Fibroblast of upper back skin (primary cell): ENCODE data around the gene RAB6B.
A peak's percentile ranks its signal among the peaks of the same experiment; 100 is the strongest.

ENCODE experiments used
- DNase-seq: peaks from one replicate; pipeline ENCODE4 v3.0.0-alpha.2; 2013

RAB6B gene

DNA sequence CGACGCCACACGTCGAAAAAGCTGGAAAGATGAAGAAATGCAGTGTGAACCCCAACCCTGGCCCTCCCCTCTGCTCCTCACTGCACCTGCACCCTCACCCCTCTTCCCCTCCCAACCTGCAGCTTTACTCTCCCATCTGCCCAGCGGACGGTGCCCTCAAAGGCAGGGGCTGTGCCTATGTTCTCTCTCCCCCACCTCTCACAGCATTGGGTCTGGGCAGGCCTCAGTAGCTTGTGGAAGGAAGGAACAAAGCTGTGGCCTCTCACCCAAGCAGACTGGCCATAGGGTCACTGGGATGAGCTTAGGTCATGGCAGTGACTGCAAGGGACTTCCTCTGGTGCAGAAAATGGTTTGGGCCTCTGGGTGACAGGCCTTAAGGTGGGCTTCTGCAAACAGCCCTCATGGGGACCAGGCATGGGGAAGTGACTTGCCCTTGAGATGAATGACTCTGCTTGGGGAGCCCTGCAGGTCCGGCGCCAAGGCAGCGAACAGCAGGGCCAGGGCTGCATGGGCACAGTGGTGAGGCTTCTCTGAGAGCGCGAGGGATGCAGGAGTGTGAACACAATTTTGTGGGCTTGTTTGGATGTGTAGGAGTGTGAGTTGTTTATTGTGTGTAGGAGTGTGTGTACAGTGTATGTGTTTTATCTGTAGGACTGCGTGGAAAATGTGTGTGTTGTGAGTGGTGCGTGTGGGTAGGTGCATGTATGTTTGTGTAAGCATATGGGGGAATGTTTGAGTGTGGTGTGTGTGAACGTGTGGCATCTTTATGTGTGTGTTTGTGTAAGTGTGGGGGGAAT lies 60.9 kb downstream of the RAB6B start:
- no peak for DNase-seq

DNA sequence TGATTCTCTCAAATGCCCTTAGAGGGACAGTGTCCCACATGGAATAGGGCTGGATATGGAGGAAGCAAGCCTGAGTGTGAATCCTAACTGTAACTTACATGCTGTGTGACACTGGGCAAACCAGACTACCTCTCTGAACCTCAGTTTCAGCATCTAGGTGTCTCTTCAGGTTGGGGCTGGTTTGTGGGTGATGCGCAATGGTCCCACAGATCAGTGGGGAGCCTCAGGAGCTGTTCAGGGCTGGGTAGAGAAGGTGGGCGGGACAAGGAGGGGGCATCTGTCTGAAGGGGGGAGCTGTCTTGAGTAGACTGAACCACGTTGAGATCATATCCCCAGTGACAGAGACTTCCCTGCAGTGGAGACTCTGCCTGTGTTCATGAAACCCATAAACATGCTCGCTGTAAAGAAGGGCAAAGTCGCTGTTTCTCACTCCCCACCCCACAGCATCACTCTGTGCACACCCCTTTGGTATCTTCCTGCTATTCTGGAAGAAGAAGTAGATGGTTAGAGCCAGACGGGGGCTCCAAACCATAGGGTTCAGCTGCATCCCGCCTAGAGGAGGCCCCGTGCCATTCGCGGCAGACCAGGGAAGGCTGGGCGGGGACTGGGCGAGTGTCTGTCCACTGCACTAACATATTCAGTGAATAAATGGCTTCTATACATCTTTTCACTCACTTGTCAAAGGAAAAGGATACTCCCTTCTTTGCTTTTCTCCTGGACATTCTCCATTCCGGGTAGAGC lies 61.6 kb downstream of the RAB6B start:
- DNase-seq, result no peak

DNA sequence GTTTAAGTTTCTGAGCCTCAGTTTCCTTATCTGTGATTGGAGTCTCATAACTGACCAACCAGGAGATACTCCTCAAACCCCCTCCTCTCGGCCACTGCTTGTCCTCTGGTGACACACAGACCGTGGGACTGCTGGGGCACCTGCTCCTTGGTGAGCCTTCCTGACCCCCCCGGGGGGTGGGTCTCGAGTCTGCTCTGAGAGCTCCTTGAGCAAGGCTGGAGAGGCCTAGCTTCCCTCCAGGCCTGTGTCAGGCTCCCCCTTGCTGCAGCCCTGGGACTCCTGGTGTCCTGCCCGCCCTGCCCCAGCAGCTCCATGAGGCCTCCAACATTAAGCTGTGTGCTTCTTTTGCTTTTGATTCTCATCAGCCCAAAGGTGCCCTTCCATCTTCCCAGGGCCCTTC lies 62.4 kb downstream of the RAB6B start:
- DNase-seq, result no peak

DNA sequence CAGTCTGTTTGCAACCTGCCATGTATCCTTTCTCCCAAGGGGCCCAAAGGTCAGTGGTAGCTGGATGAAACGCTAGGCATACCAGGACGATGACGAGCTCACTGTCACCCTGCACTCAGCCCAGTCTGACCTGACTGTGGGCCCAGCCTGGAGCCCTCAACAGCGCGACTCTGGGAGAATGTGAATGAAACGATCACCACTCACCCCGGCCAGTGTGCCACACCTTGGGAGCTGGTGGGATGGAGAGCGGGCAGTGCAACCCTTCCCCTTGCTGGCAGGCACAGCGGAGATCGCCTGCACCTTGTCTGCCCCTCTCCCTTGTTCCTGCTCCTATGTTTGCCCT lies 62.9 kb downstream of the RAB6B start:
- DNase-seq, result no peak

DNA sequence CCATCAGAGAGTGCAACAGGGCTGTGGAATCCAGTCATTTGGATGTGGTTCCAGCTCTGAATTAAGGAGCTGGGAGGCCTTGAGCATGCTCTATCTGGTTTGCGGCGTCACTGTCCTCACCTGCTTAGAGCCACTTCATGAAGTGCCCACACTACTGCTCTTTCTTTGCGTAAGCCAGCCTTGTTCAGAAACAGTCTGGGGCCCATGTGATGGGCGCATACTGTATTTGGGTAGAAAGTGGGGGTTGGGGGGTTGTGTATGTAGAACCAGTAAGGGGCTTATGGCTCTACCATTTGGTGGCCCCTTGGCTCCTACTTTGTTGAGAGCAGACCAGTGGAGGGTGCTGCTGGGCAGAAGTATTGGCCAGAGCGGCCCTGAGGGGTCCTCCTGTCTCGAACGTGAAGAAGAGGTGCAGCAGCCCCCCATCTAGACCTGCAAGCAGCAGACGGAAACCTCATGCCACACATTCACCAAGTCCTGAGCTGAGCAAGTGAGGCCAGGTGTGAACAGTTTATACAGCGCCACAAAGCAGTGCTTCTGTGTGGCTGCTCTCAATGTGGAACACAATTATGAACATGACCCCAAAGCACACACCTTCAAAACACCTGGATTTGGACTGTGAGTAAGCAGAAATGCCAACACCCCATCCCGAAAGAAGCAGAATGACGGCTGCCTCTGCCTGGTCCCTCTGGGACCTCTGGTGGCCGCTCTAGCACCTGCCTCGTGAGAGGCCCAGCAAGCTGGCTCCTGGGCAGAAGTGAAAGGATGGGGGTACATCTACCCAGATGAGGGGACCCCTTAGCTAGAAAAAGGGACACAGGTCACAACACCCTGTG lies 63.5 kb downstream of the RAB6B start:
- DNase-seq, result no peak

DNA sequence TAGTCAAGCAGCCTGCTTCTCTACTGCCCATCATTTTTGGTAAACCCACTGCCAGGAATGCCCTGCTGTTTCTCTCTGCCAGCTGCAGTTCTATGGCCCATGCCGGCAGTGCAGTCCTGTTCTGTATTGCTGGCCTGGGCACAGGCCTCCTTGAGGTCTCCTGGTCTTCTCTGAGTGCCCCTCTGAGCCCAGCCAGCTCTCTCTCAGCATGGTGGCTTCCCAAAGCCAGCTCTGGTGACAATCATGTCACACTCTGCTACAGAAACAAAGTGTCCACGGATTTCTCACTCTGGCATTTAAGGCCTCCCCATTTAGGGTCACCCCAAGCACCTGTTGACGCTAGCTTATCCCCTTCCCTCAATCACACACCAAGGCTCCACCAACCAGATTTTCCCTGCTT lies 65.6 kb downstream of the RAB6B start:
- no peak for DNase-seq

DNA sequence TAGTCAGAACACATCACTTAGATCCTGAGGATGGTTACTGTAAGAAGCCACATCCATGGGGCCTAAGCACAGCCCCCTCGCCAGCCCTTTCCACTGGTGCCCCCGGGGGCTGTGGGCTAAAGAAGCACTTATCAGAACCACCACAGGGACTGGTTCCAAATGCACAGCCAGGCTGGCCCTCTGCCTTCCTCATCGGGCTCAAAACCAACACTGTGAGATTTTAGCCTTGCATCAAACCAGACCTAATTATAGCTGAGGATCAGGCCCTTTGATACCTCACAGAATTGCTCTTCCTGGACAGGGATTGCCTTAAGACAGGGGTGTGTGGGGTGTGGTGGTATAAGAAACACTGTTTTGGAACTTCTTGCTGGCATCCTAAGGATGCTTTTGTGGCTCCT lies 66.4 kb downstream of the RAB6B start:
- no peak for DNase-seq

DNA sequence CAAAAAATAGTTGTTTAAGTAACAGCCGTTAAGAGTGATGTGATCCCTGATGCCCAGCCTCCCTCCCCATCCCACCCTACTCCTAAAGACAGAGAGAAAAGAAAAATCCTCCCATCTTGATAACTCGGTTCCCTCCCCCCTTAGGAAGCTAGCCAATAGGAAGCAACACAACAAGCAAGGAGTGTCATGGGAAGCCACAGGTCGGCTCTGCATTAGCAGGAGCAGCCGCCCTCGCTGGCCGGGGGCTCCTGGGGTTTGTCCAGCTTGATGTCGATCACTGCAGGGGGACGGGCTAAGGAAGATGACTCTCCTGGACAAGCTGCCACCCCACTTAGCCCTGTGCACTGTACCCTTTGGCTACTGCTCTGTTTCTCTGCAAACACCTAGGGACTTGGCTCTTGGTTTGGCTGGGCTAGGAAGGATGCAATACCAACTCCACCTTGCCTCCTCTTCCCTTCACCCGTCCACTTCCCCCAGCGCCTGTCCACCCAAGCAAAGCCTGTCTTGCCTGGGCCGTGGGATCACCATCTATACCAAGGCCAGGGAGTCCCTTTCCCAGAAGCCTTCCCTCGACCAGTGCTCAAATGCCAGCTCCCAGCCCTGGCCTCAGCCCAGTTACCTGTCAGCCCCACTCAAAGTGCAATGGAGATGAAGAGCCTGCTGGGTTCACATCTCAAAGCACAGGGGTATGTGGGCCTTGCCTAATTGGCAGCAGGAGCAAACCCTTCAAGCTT lies 66.9 kb downstream of the RAB6B start:
- DNase-seq, result no peak

DNA sequence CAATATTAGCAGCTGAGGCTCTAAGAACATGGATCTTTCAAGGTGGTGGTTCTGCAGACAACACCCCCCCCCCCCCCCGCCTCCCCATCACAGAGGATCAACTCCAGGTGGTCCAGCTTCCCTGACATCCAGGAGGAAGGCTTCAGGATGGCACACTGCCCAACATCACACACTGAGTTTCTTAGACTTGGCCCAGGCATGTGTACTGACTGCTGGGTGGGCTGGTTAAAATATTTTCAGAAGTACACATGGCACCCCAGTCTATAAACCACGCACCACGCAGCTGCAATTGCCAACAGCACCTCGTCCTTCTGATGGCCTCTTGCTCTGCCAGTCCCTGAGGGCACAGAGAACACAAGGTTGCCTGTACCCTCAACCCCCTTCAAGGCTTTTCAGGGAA lies 68.0 kb downstream of the RAB6B start:
- no peak for DNase-seq

DNA sequence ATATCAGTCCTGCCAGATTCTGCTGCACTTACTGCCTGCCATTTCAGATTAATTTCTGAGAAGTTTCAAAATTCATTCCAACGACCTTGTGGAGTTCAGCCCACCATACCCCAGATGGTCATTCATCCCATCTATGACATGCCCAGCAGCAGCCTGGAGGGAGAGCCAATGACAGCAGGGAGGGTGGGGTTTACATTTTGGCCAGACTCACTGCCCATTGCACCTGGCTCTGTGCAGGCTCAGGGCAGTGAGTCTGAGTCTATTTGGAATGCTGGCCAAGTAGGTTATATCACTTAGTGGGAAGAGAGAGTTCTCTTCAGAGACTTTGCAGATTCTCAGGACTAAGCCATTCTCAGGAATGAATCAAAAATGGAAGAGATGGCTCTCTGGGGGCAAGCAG lies 68.5 kb downstream of the RAB6B start:
- no peak for DNase-seq

DNA sequence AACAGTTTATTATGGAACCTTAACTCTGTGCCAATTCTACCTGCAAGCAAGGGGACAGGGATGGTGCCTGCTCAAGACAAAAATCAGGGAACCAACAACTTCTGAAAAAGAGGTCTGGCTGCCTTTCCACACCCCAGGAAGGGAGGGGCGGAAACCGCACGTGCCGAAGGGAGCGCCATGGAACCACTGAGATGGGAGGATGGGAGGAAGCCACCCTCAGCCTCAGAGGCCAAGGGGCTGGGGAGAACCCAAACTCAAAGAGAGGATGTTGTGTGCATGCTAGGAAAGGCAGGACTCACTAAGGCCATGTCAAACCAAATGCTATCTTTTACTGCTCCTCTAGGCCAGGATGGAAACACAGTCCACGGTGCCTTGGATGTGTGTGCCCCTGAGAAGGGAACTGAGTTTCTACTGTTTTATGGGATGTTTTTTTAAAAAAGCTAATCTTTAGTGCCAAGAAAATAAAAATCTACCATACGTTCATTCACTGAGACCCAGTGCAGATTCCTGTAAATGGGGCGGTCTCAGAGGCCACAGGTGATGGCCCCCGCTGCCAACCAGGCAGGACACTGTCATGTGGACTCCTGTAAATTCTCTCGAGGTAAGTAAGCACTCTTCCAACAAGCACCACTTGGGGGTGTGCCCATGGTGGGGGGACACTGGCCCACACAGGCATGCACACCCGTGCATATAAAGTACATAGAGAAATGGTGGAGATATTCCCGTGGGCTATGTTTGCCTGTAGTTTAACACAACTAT lies 69.5 kb downstream of the RAB6B start:
- DNase-seq, result no peak

DNA sequence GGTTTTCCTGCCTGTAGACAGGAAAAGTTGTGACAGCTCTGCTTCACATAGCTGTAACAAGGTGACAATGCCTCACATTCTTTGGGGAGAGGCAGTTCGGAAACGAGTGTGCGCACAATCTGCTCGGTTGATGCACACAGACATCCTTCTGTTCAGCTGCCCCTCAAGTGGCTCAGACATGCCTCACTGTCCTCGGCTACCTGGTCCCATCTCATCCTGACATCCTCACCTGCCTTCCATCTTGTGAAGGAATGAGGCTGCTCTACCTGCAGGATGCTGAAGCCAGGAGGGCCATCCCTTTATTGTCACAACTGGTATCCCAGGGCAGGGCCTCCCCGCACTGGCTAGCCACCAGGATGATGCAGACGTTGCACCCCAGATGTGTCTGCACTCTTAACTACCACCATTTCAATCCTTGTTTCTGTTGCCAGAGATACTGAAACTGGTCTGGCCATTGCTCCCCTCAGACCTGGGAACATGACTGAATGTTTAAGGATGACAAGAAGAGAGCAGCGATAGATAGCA lies 70.7 kb downstream of the RAB6B start:
- DNase-seq, result no peak

DNA sequence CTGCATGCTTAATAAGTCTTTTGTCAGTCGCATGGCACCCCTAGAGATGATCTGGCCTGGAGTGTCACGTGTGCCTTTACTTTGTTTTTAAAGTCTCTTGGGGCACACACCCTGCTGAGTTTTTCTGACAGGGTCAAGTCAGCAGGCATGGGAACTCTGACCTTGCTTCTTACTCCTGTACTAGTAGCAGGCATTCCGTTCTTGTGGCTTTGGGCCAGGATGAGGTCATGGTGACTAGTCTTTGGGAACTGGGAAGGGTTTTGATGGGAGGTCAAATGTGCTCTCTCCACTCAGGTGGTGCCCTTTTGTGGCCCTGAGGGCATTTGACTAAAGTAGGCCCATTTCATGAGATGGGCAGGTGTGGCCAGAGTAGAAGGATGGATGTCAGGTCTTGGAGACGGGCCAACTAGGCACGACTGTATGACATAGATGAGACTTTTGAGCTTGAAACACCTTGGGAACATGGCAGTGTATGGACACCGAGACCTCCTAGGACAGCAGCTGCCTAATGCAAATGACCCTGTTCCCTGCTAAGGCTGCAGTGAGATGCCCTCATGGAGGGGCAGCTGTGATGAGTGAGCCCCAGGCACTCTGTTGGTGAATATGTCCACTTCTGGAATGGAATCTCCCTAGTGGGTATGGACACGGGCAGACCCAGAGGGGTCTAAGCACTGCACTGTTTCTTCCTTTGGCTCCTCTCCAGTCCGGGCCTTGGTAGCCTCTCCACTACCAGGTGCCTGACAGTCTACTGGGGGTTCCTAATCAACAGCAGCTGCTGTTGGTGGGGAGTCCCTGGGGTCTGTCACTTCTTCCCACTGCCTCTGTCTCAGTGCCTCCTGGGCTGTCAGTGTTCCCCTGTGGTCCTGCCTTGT lies 73.7 kb downstream of the RAB6B start:
- peak; percentile 20 for DNase-seq

DNA sequence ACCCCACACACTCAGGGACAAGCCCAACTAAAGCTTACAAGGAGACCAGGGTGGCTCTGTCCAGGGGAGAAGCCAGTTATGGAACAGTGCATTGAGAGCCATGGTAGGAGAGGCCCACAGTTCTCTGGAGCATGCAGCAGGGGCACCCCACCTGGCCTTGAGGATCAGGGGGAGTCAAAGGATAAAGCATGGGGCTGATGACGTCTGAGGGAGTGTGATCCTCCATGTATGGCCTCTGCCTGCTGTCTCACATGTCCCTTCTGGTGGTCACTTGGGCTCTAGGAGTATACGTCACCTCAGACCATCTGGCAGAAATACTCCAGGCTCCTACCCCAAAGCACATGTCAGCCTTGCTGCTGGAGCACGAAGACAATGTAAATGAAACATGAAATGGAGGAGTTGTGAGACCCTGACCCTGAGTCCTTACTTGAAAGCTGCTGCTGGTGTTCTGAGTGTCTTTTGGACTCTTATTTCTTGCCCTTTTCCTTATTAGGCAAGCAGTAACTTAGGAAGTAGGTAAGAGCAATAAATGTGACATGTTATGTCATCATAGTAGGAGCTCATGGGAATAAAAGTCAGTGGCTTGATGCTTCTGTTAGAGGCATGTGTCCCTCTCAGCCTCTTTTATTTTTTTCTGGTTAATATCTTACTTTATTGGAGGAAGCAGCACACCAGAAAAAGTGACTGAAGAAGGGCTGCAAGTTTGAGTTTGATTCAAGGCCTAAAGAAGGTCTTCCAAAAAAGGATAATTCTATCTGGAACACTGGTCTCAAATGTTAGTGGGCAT lies 74.6 kb downstream of the RAB6B start:
- DNase-seq, result no peak

DNA sequence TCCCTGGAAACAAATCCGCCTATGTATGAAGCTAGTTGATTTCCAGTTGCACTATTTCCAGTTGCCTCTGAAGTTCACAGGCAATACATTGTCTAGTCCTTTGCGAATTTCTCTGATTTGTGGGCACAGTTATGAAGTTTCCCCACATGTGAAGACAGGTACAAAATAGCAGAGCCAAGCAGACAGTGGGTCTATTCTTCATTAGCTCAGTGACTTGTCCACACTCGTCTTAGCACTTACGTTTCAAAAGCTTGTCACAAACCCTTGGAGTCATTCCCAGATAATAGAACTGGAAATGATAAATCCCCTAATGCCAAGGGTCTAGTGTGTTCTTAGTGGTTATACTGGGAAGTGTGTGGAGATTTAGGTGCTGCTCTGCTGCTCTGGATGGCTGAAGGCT lies 75.6 kb downstream of the RAB6B start:
- no peak for DNase-seq

DNA sequence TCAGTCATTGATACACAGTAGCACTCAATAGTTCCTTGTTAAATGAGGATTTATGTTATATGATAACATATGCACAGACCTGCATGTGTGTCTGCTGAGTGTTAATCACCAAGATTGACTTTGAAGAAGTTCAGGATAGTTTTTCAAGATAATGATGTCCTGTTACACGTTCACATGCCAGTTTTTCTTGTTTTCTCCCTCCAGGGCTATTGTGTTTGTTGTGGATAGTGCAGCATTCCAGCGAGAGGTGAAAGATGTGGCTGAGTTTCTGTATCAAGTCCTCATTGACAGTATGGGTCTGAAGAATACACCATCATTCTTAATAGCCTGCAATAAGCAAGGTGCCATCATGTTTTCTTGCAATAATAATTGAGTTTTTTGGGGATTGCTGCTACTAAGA lies 80.3 kb downstream of the RAB6B start:
- no peak for DNase-seq

DNA sequence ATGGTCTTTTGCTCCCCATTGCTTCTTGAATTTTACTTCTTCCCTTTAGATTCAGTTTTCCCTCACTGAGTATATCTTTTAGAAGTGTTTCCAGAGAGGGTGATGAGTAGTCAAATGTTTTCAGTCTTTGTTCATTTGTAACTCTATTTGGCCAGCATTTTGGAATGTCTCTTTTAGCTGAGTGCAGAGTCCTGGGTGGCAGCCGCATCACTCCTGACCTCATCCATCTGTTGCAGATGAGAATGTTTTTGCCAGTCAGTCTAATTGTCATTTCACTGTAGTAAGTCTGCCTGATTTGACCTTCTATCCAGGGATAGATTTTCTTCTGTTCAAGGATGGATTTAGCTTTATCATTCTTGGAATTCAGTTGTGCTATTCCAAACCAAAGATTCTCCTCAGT lies 82.8 kb downstream of the RAB6B start:
- peak; percentile 25 for DNase-seq

DNA sequence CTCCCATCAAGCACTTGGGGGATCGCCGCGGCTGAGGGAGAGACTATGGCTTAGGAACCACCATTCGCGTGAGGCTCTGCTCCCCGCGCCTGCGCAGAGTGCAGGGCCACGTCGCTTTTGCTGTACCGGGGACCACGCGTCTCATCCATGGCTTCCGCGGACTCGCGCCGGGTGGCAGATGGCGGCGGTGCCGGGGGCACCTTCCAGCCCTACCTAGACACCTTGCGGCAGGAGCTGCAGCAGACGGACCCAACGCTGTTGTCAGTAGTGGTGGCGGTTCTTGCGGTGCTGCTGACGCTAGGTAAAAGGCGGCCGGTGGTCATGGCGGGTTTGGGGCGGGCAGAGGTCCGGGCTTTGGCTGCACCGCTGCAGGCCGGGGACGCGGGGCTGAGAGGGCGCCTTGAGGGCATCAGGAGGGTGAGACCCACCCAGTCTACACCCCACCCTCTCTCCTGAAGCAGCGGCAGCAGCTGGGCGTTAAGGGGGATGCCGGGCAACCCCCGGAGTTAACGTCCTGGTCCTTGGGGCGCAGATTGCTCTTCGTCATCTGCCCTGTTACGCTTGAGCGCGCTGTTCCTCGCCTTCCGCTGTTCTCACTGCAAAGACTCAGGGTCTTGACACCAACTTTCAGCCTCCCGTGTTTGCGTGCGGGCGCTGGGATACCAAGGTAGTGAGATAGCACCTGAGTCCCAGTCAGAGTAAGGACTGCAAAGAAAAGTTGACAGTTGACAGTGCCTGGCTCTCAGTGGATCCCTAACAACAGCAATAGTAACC lies 89.8 kb downstream of the RAB6B start, which contains the start of gene SRPRB:
SRPRB (plus strand) TSS at position 114 of the 774 bp plus-strand sequence; CDS start at position 148, 34 bp downstream.
- DNase-seq, result peak; percentile 93

DNA sequence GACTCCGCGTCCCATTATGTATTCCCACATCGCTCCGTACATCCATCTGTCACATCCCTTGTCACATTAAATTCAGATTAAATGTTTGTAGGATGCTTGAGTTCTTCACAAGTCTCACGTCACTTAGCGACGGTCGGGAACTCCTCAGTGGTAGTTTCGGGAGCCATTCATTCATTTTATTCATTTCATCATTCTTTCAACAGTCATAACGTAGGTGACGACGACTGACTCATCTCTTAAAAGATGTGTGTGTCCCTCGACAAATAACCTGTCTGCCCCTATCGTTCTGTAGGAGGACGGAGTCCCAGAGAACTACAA lies 90.3 kb downstream of the RAB6B start:
- DNase-seq, result no peak
